ENCODE measurements around the gene PPM1G. TPM values are rescaled to one million over a fixed set of nuclear protein-coding genes. Genes with fewer than 3 reads are reported as not detected.

Gene PPM1G
- polyA plus RNA-seq, 1 experiment: 48.6 TPM

DNA sequence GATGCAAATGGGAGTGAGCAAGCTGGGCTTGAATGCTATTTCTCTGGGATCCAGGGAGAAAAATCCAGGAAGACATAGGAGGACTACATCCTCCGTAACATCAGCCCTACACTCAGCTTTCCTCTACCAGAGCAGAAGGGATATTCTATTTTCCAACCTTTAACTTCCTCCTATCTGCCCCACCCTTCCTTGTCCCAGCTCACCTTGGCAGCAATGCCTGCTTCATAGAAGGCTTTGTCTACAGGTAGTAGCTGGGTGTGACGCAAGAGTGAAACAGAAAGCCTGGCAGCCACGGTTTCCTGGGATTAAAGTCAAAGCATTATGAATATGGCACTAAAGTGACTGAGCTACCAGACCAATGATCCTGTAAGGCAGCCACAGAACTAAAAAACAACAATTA is 36.7 kb upstream of the PPM1G start:
- H3K4me3 ChIP-seq (ENCODE audit: low read depth, low read length): no peak overlapping the region
- TF ChIP-seq CTCF (IDR thresholded peaks at IDR 0.05; ENCODE audit: low read depth, low read length): no peak
- ChIA-PET CTCF (no interaction called here), POLR2A (interaction anchor here (1.2 kb wide), 1 partner anchor 17 kb away, joined by 5 read pairs; the partner anchor contains the start of gene NRBP1)
- DNase-seq (ENCODE audit: low read depth, low spot score): no peak
- no peaks in the 10 kb centered on the region for H3K27me3 ChIP-seq (ENCODE audit: control insufficient read depth, insufficient read depth, low read length)
- no peak overlapping the region for H3K27ac ChIP-seq (ENCODE audit: low read depth, low read length)
- H3K9me3 ChIP-seq (ENCODE audit: control insufficient read depth, insufficient read depth, low read length): no peaks in the 10 kb centered on the region

GRCh38 chr2:27445615-27446014 is 36.2 kb upstream of the PPM1G start:
- ChIA-PET POLR2A (interaction anchor here (1.2 kb wide), 1 partner anchor 17 kb away, joined by 5 read pairs; the partner anchor contains the start of gene NRBP1), CTCF (no interaction called here)
- Histone ChIP-seq H3K27me3 (ENCODE audit: control insufficient read depth, insufficient read depth, low read length) (no peaks in the 10 kb centered on the region), H3K27ac (ENCODE audit: low read depth, low read length) (no peak overlapping the region), H3K4me3 (ENCODE audit: low read depth, low read length) (no peak overlapping the region), H3K9me3 (ENCODE audit: control insufficient read depth, insufficient read depth, low read length) (no peaks in the 10 kb centered on the region)
- DNase-seq (ENCODE audit: low read depth, low spot score): no peak
- no peak for TF ChIP-seq CTCF (IDR thresholded peaks at IDR 0.05; ENCODE audit: low read depth, low read length)

GRCh38 chr2:27445155-27445554 is 35.8 kb upstream of the PPM1G start:
- no peak overlapping the region for H3K4me3 ChIP-seq (ENCODE audit: low read depth, low read length)
- H3K9me3 ChIP-seq (ENCODE audit: control insufficient read depth, insufficient read depth, low read length): no peaks in the 10 kb centered on the region
- no peaks in the 10 kb centered on the region for H3K27me3 ChIP-seq (ENCODE audit: control insufficient read depth, insufficient read depth, low read length)
- POLR2A ChIA-PET: no interaction called here
- CTCF ChIA-PET: no interaction called here
- no peak for DNase-seq (ENCODE audit: low read depth, low spot score)
- no peak overlapping the region for H3K27ac ChIP-seq (ENCODE audit: low read depth, low read length)
- TF ChIP-seq CTCF (IDR thresholded peaks at IDR 0.05; ENCODE audit: low read depth, low read length): no peak

DNA sequence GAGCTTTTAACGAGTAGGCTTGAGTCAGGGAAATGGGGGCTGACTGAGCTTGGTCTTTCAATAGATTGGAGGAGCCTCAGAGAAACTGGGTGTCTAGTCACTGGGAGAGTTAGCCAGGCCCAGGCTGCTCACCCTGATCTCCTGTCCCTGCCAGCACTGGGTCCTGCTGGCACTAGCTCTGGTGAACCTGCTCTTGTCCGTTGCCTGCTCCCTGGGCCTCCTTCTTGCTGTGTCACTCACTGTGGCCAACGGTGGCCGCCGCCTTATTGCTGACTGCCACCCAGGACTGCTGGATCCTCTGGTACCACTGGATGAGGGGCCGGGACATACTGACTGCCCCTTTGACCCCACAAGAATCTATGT is 33.5 kb upstream of the PPM1G start:
- TF ChIP-seq CTCF (IDR thresholded peaks at IDR 0.05; ENCODE audit: low read depth, low read length): no peak
- CTCF ChIA-PET: no interaction called here
- H3K9me3 ChIP-seq (ENCODE audit: control insufficient read depth, insufficient read depth, low read length): no peaks in the 10 kb centered on the region
- POLR2A ChIA-PET: no interaction called here
- no peak for DNase-seq (ENCODE audit: low read depth, low spot score)
- no peak overlapping the region for H3K27ac ChIP-seq (ENCODE audit: low read depth, low read length)
- H3K27me3 ChIP-seq (ENCODE audit: control insufficient read depth, insufficient read depth, low read length): no peaks in the 10 kb centered on the region
- H3K4me3 ChIP-seq (ENCODE audit: low read depth, low read length): no peak overlapping the region

DNA sequence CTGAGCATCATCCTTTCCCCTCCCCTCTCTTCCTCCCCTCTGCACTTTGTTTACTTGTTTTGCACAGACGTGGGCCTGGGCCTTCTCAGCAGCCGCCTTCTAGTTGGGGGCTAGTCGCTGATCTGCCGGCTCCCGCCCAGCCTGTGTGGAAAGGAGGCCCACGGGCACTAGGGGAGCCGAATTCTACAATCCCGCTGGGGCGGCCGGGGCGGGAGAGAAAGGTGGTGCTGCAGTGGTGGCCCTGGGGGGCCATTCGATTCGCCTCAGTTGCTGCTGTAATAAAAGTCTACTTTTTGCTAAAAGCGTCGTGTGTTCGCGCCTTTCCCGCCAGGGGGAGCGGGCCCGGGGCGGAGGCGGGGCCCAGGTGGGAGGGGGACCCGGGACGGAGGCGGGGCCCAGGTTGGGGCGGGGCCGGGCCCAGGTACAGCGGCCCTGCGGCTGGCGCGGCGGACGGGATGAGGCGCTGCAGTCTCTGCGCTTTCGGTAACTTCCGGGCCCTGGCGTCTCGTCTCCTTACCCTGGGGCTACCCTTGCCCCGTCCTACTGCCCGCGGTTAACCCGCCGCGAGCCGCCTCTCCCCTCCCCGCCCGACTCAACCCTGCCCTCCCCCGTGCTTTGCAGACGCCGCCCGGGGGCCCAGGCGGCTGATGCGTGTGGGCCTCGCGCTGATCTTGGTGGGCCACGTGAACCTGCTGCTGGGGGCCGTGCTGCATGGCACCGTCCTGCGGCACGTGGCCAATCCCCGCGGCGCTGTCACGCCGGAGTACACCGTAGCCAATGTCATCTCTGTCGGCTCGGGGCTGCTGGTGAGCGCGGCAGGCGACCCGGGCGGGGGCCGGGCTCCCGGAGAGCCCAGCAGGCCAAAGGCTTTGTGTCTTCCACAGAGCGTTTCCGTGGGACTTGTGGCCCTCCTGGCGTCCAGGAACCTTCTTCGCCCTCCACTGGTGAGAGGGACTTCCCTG is 32.8 kb upstream of the PPM1G start, which contains the start of gene KRTCAP3:
KRTCAP3 (plus strand) TSS at position 424 of the 962 bp plus-strand sequence; CDS start at position 456, 32 bp downstream.
- no peaks in the 10 kb centered on the region for H3K27me3 ChIP-seq (ENCODE audit: control insufficient read depth, insufficient read depth, low read length)
- CTCF ChIA-PET: interaction anchor here (1.0 kb wide), 1 partner anchor 241 kb away, joined by 4 read pairs; no protein-coding TSS in a partner anchor
- no peak for DNase-seq (ENCODE audit: low read depth, low spot score)
- POLR2A ChIA-PET: interaction anchor here (1.5 kb wide), 1 partner anchor 13 kb away, joined by 5 read pairs; the partner anchor contains the start of gene NRBP1
- H3K9me3 ChIP-seq (ENCODE audit: control insufficient read depth, insufficient read depth, low read length): no peaks in the 10 kb centered on the region
- H3K4me3 ChIP-seq (ENCODE audit: low read depth, low read length): no peak within 1 kb of the TSS
- no peak within 1 kb of the TSS for H3K27ac ChIP-seq (ENCODE audit: low read depth, low read length)
- TF ChIP-seq CTCF (IDR thresholded peaks at IDR 0.05; ENCODE audit: low read depth, low read length): no peak

Data from AG04450 (cell line).